Fibroblast of gingiva (primary cell): ENCODE data around the gene AGPAT4.
A peak's percentile ranks its signal among the peaks of the same experiment; 100 is the strongest.
"Not testable (repeated sequence)": the region's sequence is repeated elsewhere in the genome, so short reads cannot be mapped to it uniquely, and the experiment has no call there.

Experiments
- DNase-seq: peaks from one replicate; pipeline ENCODE4 v3.0.0-alpha.2; 2011; ENCODE audit warnings: low read depth

Gene AGPAT4

DNA sequence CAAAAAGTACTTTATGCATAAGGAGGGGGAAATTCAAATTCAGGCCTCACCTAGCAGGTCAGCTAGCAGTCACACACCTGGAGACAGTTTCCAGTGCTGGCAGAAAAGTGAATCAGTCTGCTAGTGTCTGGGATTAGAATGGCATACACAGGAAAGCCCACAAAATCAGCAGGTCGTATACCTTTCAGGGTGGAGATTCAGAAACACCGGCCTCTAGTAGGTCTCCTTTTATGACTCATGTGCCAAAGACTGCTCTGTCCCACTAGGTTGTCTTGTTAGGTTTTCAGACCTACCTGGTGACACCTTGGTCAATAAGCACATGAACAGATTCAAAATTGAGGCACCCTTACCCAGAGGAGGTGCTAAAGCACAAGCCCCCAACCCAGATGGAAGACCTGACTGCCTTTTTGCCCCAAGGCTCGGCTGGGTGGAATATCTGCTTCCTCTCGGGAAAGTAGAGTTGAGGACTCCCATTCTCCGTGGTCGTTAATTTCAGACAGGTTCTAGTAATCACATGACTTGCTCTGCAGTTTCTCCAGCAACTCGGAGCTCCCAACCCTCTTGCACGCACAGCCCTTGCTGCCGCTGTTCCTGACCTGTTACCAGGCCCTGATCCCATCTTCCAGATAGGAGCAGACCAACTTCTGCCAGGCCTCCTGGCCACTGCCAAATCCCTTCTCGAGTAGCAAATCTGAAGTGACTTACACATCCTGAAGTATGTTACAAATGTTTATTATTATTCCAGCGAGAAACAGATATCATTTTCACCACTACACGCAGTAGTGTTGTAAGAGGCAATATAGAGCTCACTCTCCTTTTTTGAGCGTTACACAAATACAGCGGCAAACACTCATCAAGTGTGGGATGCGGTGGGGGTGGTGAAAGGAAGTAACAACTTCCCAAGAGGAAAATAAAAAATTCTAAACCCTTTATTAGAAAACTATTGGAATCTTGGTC is 46.6 kb downstream of the AGPAT4 start:
- peak; percentile 85 for DNase-seq

DNA sequence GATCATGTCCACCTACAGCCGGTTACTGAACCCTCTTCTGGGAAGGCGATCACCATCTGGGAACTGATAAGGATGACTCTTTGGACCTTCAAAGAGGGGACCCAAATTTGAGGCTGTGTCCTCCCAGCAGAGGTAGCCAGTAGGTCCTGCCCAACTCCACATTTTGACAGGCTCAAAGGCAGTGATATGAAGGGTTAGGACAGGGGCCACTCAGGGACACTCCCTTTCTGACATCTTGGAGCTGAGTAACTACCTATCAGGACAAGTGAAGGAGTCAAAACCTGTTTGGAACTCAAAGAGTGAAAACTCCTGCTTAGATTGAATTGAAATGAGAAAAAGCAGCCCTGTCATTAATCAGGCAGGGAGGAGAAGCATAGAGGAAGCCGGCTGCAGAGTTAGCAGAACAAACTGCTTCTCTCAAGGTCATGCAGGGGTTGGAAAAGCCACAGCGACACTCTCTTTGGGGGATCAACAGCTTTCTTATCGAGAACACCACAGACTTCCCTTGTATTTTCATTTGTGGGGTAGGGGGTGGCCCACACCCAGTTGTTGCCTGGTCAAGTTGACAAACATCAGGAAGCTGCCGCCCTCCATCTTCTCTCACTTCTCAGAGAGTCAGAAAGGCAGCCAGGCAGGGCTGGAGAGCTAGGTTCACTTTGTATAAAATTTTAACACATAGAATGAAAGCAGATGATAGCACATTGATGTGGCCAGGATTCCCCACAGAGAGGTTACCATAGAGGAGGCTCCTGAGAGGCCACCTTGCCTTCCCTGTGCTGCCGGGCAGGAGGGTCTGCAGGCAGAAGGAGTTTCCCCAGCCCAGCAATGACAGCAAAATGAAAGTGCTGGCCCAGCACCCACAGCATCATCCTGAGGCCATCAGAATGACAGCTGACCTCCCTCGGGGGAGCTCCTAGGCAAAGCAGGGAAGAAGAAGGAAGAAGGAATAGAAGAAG is 47.6 kb downstream of the AGPAT4 start:
- DNase-seq, result no peak

GRCh38 chr6:161225681-161226008 is 48.2 kb downstream of the AGPAT4 start:
- DNase-seq, result no peak

GRCh38 chr6:161224951-161225680 is 48.7 kb downstream of the AGPAT4 start:
- not testable (repeated sequence) for DNase-seq

DNA sequence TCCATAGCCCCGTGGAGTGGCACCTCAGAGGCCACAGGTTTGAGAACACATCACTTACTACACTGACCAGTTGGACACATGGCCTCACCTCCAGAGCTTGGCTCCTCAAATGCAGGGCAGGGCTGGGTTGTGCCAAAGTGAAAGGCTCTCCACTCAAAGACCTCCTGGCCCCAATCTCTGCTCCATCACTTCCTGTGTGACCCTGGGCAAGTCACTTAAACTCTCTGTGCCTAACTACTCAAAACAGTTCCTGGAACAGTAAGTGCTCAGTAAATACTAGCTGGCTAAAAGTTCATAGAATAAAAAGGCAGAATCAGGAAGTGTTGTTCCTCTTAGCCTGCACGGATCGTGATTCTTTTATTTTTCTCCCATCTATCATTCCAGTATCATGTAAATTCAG is 50.2 kb downstream of the AGPAT4 start:
- DNase-seq, result no peak

DNA sequence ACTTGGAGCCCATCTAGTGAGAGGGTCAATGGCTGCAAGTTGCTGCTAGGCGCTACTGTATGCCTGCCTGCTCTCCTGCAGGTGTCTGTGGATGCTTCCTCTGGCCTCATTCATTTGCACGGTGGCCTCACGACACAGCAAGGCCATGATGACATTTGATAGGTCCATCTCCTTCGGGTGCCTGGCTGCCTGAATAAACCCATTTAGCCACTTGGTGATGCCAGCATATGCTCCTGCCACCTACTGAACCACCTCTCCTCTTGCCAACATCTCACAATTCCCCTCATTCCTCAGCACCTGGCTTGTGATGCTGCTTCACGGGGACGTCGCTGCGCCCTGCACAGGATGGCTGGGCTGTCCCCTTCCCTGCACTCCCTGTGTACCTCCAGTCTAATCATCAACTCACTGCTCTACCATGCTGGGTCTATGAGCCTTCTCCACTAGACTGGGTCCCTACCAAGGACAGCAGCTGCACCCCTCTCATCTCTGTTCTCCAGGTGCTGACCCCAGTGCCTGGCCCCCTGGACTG is 51.1 kb downstream of the AGPAT4 start:
- no peak for DNase-seq

DNA sequence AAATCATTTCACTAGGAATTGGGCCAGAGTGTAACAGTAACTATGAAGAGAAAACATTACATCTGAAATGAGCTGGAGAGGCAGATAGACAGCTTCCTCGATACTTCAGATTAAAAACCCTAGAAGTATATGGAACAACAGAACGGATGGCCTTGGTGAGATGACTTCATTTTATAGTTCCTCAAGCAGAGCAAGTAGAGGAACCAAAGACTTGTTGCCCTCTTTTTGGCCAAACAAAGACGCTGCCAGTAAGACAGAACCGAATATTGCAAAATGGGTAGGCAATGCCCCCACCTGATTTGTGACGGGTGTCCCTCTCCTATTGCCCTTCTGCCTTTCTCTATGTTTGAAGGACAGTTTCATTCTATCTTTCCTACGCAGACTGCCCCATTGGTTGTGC is 53.5 kb downstream of the AGPAT4 start:
- no peak for DNase-seq

DNA sequence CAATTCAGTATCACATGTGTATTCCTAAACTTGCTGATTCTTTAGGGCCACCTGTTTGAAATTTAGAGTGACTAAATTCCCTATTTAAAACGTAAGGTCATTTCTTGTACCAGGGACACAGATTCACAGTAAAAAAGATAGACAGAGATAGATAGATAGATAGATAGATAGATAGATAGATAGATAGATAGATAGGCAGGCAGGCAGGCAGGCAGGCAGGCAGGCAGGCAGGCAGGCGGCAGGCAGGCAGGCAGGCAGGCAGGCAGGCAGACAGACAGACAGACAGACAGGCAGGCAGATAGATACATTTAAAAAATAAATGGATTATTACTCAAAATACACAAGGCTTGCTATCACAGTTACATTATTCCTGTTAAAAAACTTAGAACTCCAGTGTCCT is 54.2 kb downstream of the AGPAT4 start:
- DNase-seq, result no peak

GRCh38 chr6:161218222-161218621 is 55.6 kb downstream of the AGPAT4 start:
- no peak for DNase-seq

- DNase-seq, result no peak
These were observed 56.2 kb downstream of the AGPAT4 start for GRCh38 chr6:161217628-161218027.

- DNase-seq, result no peak
These were observed 57.1 kb downstream of the AGPAT4 start for GRCh38 chr6:161216616-161217205.

- no peak for DNase-seq
These were observed 57.8 kb downstream of the AGPAT4 start for GRCh38 chr6:161215876-161216615.

DNA sequence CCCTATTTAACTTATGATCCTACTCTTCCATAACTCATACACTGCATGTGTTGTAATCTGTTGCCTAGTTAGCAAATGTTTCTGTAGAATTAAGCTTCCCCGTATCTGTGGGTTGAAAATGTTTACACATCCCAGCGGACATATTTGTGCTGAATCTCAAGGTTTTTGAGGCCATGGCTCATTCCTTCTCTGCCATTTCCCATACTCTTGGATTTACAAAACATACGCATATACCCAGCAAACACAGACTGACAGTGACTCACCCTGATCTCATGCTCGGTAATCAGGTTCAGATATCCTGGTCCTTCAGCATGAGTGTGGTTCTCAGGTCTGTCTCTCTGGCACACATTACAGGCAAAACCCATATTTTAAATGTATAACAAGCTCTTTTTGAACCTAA is 58.7 kb downstream of the AGPAT4 start:
- DNase-seq, result peak; percentile 97

DNA sequence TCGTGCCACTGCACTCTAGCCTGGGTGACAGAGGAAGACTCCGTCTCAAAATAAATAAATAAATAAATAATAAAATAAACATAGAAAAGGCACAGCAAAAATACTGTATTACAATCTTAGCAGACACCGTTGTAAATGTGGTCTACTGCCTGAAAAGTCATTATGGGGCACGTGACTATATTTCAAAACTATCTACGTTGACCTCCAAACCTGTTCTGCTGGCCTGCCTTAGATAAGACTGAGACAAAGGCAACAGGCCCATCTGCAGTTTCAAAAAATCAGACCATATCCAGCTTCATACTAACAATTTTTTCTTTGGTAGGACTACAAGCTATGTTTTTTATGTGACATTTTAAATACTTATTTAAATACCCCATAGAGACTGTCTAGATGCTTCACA is 59.1 kb downstream of the AGPAT4 start:
- DNase-seq, result no peak

DNA sequence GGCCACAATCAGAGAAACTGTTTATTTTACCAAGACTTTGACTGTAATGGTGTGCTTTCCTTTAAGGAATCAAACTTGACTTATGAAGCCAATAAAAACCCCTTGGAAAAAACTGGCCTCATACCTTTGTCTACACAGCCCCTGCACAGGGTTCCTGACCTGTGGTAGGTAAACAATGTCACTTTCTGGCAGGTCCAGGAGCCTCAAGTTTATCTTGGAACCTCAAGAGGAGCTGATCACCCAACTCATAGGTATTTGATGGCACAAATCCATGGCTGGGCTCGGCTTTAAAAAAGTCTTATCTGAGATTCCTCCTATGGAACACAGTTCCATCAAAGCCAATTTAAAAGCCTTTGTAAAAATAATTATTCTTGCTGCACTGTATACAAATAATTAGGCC is 61.0 kb downstream of the AGPAT4 start:
- no peak for DNase-seq

- no peak for DNase-seq
These were observed 62.4 kb downstream of the AGPAT4 start for GRCh38 chr6:161211380-161212035.

- DNase-seq, result no peak
These were observed 63.0 kb downstream of the AGPAT4 start for GRCh38 chr6:161210857-161211256.

DNA sequence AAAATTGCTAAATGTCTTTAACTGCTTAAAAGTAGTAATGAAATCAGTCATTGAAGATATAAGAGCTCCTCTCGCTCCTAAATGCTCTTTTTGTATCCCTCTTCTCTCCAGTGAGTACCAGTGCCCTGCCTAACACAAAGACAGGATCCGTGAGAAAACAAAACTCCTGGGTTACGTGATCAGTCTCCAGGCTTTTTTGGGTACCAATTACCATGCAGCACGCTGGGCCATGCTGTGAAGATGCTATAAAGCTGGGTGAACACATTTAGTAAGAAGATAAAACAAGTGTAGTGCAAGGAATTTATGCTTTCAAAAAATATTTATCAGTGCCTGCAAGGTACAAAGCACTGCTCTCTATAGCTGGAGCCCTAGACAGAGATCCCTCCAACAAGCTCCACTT is 66.7 kb downstream of the AGPAT4 start:
- no peak for DNase-seq

- DNase-seq, result no peak
These were observed 68.8 kb downstream of the AGPAT4 start for GRCh38 chr6:161204866-161205557.
